ENCODE measurements around the gene POLD2. TPM values are rescaled to one million over a fixed set of nuclear protein-coding genes. Genes with fewer than 3 reads are reported as not detected.

POLD2 gene
- total and polyA plus RNA-seq, 5 donors from 2014 or later = 37.1 to 59.0 (median 54.2) TPM

- Histone ChIP-seq H3K27ac (ENCODE audit: insufficient read depth, low read length, poor library complexity, severe bottlenecking) (no peak overlapping the region), H3K4me1 (ENCODE audit: control insufficient read depth, insufficient read depth, low read length, poor library complexity, severe bottlenecking) (no peaks in the 10 kb centered on the region), H3K9me3 (ENCODE audit: control insufficient read depth in 2 of 2, low read length in 2 of 2) (no peaks in the 10 kb centered on the region), H3K36me3 (ENCODE audit: control insufficient read depth, insufficient read depth, low read length) (no peaks in the 10 kb centered on the region), H3K4me3 (ENCODE audit: low read depth, low read length) (no peak overlapping the region), H3K27me3 (ENCODE audit: control insufficient read depth, insufficient read depth, low read length) (no peaks in the 10 kb centered on the region)
- no peaks in the 10 kb centered on the region for H3K36me3 Mint-ChIP-seq
- DNase-seq (no peak), ATAC-seq (ENCODE audit: low read depth in 2 of 2) (no peak)
- H3K4me3 Mint-ChIP-seq = no peak overlapping the region
- H3K4me1 Mint-ChIP-seq = peaks cover 0 to 4% (median 0%) of the 10 kb centered on the region in 4 donors
- peaks cover 0 to 2% (median 0%) of the 10 kb centered on the region in 7 donors for H3K9me3 Mint-ChIP-seq
- peaks cover 14% of the 10 kb centered on the region for H3K27me3 Mint-ChIP-seq
- H3K27ac Mint-ChIP-seq = no peak overlapping the region
Measured at GRCh38 chr7:44140341-44140740, 17.0 kb upstream of the POLD2 start.

DNA sequence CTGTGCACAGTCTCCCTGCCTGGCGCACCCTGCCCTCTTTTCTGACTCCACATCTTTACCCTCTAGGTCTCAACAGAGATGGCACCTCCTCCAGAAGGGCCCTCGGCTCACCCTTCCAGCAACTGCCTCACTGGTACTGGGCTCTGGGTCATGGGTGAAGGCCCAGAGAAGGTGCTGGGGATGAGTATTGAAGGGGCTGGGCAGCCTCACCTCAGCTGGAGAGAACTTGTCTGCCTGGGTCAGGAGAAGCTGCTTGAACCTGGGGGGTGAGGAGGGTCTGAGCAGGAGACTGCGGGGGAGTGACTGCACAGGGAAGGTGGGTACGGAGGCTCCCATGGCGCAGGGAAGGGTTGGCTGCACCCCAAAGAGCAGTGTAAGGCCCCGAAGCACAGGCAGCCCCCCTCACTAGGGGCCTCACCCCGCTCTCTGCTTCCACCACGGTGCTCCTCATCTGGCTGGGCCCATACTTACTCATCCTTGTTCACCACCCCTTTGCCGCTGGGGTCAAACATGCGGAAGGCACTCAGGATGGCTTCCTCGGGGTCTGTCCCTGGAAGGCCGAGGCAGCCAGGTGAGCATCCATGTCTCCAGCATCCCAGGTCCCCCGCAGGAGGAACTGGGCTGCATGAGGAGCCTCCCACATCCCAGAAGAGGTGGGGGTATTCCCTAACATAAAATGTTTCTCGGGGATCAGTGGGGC lies 16.1 kb upstream of the POLD2 start:
- H3K4me1 ChIP-seq (ENCODE audit: control insufficient read depth, insufficient read depth, low read length, poor library complexity, severe bottlenecking) = no peaks in the 10 kb centered on the region
- H3K36me3 ChIP-seq (ENCODE audit: control insufficient read depth, insufficient read depth, low read length) = no peaks in the 10 kb centered on the region
- H3K27ac ChIP-seq (ENCODE audit: insufficient read depth, low read length, poor library complexity, severe bottlenecking) = no peak overlapping the region
- Mint-ChIP-seq H3K4me1 (no peaks in the 10 kb centered on the region), H3K4me3 (no peak overlapping the region), H3K9me3 (peaks cover 0 to 2% (median 0%) of the 10 kb centered on the region in 7 donors), H3K36me3 (no peaks in the 10 kb centered on the region), H3K27me3 (peaks cover 14% of the 10 kb centered on the region), H3K27ac (no peak overlapping the region)
- no peaks in the 10 kb centered on the region for H3K9me3 ChIP-seq (ENCODE audit: control insufficient read depth in 2 of 2, low read length in 2 of 2)
- H3K4me3 ChIP-seq (ENCODE audit: low read depth, low read length) = no peak overlapping the region
- no peak for ATAC-seq (ENCODE audit: low read depth in 2 of 2)
- DNase-seq = no peak
- no peaks in the 10 kb centered on the region for H3K27me3 ChIP-seq (ENCODE audit: control insufficient read depth, insufficient read depth, low read length)

GRCh38 chr7:44138698-44139097 lies 15.3 kb upstream of the POLD2 start:
- H3K27me3 ChIP-seq (ENCODE audit: control insufficient read depth, insufficient read depth, low read length) = no peaks in the 10 kb centered on the region
- H3K4me1 ChIP-seq (ENCODE audit: control insufficient read depth, insufficient read depth, low read length, poor library complexity, severe bottlenecking) = no peaks in the 10 kb centered on the region
- Mint-ChIP-seq H3K4me3 (no peak overlapping the region), H3K4me1 (no peaks in the 10 kb centered on the region), H3K27me3 (peaks cover 14% of the 10 kb centered on the region), H3K27ac (no peak overlapping the region), H3K36me3 (no peaks in the 10 kb centered on the region), H3K9me3 (peaks cover 0 to 2% (median 0%) of the 10 kb centered on the region in 7 donors)
- ATAC-seq (ENCODE audit: low read depth in 2 of 2) = no peak
- H3K9me3 ChIP-seq (ENCODE audit: control insufficient read depth in 2 of 2, low read length in 2 of 2) = no peaks in the 10 kb centered on the region
- no peak for DNase-seq
- H3K4me3 ChIP-seq (ENCODE audit: low read depth, low read length) = no peak overlapping the region
- H3K27ac ChIP-seq (ENCODE audit: insufficient read depth, low read length, poor library complexity, severe bottlenecking) = no peak overlapping the region
- no peaks in the 10 kb centered on the region for H3K36me3 ChIP-seq (ENCODE audit: control insufficient read depth, insufficient read depth, low read length)

DNA sequence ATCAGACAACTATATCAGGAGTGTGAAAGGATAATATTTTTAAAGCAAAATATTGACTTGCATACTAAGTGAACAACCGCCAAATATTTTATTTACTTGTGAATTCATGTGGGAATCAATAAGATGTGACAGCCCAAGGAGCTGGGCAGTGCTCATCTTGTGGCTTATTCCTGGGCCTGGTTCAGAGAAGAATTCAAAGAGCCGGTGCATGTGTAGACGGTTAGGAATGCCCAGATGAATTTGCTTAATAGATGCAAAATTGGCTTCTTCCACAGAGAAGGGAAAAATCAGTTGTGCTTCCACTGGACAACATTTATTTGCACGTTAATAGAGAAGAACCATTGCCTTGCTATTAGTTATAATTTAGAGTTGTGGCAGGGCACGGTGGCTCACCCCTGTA lies 13.4 kb upstream of the POLD2 start:
- Mint-ChIP-seq H3K9me3 (peaks cover 0 to 2% (median 0%) of the 10 kb centered on the region in 7 donors), H3K4me1 (no peaks in the 10 kb centered on the region), H3K4me3 (no peak overlapping the region), H3K36me3 (no peaks in the 10 kb centered on the region), H3K27me3 (peaks cover 20% of the 10 kb centered on the region), H3K27ac (no peak overlapping the region)
- Histone ChIP-seq H3K27me3 (ENCODE audit: control insufficient read depth, insufficient read depth, low read length) (no peaks in the 10 kb centered on the region), H3K36me3 (ENCODE audit: control insufficient read depth, insufficient read depth, low read length) (no peaks in the 10 kb centered on the region), H3K4me3 (ENCODE audit: low read depth, low read length) (no peak overlapping the region), H3K4me1 (ENCODE audit: control insufficient read depth, insufficient read depth, low read length, poor library complexity, severe bottlenecking) (no peaks in the 10 kb centered on the region), H3K27ac (ENCODE audit: insufficient read depth, low read length, poor library complexity, severe bottlenecking) (no peak overlapping the region), H3K9me3 (ENCODE audit: control insufficient read depth in 2 of 2, low read length in 2 of 2) (no peaks in the 10 kb centered on the region)
- ATAC-seq (ENCODE audit: low read depth in 2 of 2) (no peak), DNase-seq (no peak)

- H3K9me3 ChIP-seq (ENCODE audit: control insufficient read depth in 2 of 2, low read length in 2 of 2) = no peaks in the 10 kb centered on the region
- no peaks in the 10 kb centered on the region for H3K27me3 ChIP-seq (ENCODE audit: control insufficient read depth, insufficient read depth, low read length)
- Mint-ChIP-seq H3K36me3 (no peaks in the 10 kb centered on the region), H3K4me3 (peak overlapping the region in 1 of 4 donors; percentile 47), H3K27me3 (peaks cover 20% of the 10 kb centered on the region), H3K9me3 (peaks cover 0 to 1% (median 0%) of the 10 kb centered on the region in 7 donors), H3K4me1 (no peaks in the 10 kb centered on the region), H3K27ac (no peak overlapping the region)
- H3K27ac ChIP-seq (ENCODE audit: insufficient read depth, low read length, poor library complexity, severe bottlenecking) = no peak overlapping the region
- ATAC-seq (ENCODE audit: low read depth in 2 of 2) (no peak), DNase-seq (no peak)
- no peaks in the 10 kb centered on the region for H3K36me3 ChIP-seq (ENCODE audit: control insufficient read depth, insufficient read depth, low read length)
- H3K4me3 ChIP-seq (ENCODE audit: low read depth, low read length) = no peak overlapping the region
- H3K4me1 ChIP-seq (ENCODE audit: control insufficient read depth, insufficient read depth, low read length, poor library complexity, severe bottlenecking) = no peaks in the 10 kb centered on the region
Measured at GRCh38 chr7:44134943-44135628, 11.7 kb upstream of the POLD2 start.

- H3K27me3 Mint-ChIP-seq = peaks cover 14% of the 10 kb centered on the region
- no peak for ATAC-seq (ENCODE audit: low read depth in 2 of 2)
- DNase-seq = no peak
- Histone ChIP-seq H3K36me3 (ENCODE audit: control insufficient read depth, insufficient read depth, low read length) (no peaks in the 10 kb centered on the region), H3K9me3 (ENCODE audit: control insufficient read depth in 2 of 2, low read length in 2 of 2) (no peaks in the 10 kb centered on the region), H3K4me3 (ENCODE audit: low read depth, low read length) (no peak overlapping the region), H3K4me1 (ENCODE audit: control insufficient read depth, insufficient read depth, low read length, poor library complexity, severe bottlenecking) (no peaks in the 10 kb centered on the region), H3K27me3 (ENCODE audit: control insufficient read depth, insufficient read depth, low read length) (peaks cover under 1% of the 10 kb centered on the region), H3K27ac (ENCODE audit: insufficient read depth, low read length, poor library complexity, severe bottlenecking) (no peak overlapping the region)
- no peaks in the 10 kb centered on the region for H3K4me1 Mint-ChIP-seq
- H3K4me3 Mint-ChIP-seq = no peak overlapping the region
- no peaks in the 10 kb centered on the region for H3K36me3 Mint-ChIP-seq
- no peaks in the 10 kb centered on the region for H3K9me3 Mint-ChIP-seq
- no peak overlapping the region for H3K27ac Mint-ChIP-seq
Measured at GRCh38 chr7:44133295-44133694, 9.9 kb upstream of the POLD2 start.

GRCh38 chr7:44132039-44132438 lies 8.7 kb upstream of the POLD2 start:
- H3K36me3 ChIP-seq (ENCODE audit: control insufficient read depth, insufficient read depth, low read length) = no peaks in the 10 kb centered on the region
- Mint-ChIP-seq H3K9me3 (peaks cover 0 to 2% (median 0%) of the 10 kb centered on the region in 7 donors), H3K4me3 (no peak overlapping the region), H3K27me3 (peaks cover 18% of the 10 kb centered on the region), H3K27ac (no peak overlapping the region), H3K4me1 (no peaks in the 10 kb centered on the region), H3K36me3 (no peaks in the 10 kb centered on the region)
- H3K27ac ChIP-seq (ENCODE audit: insufficient read depth, low read length, poor library complexity, severe bottlenecking) = no peak overlapping the region
- no peak overlapping the region for H3K4me3 ChIP-seq (ENCODE audit: low read depth, low read length)
- ATAC-seq (ENCODE audit: low read depth in 2 of 2) (no peak), DNase-seq (no peak)
- no peaks in the 10 kb centered on the region for H3K4me1 ChIP-seq (ENCODE audit: control insufficient read depth, insufficient read depth, low read length, poor library complexity, severe bottlenecking)
- peaks cover 5% of the 10 kb centered on the region for H3K27me3 ChIP-seq (ENCODE audit: control insufficient read depth, insufficient read depth, low read length)
- no peaks in the 10 kb centered on the region for H3K9me3 ChIP-seq (ENCODE audit: control insufficient read depth in 2 of 2, low read length in 2 of 2)
